SJCRH30 (cell line): ENCODE measurements around the gene PDXDC1. TPM values are rescaled to one million over a fixed set of nuclear protein-coding genes. Genes with fewer than 3 reads are reported as not detected.
A peak's percentile ranks its signal among the peaks of the same experiment; 100 is the strongest.
"Not testable (repeated sequence)": the region's sequence is repeated elsewhere in the genome, so short reads cannot be mapped to it uniquely, and the experiment has no call there.

Source experiments
- DNase-seq, 2 experiments: peaks; one replicate each; pipeline ENCODE4 v3.0.0-alpha.2; 2015 to 2020
- H3K27ac ChIP-seq: fragments of 250-450 bp; sonication (Bioruptor Pico); 2 replicates; pipeline ENCODE4 v1.5.1; 2020; ENCODE audit warnings: mild to moderate bottlenecking, moderate library complexity
- H3K27me3 ChIP-seq: fragments of 250-450 bp; sonication (Bioruptor Pico); 2 replicates; pipeline ENCODE4 v1.5.1; 2020; ENCODE audit warnings: mild to moderate bottlenecking, moderate library complexity
- H3K36me3 ChIP-seq: fragments of 250-450 bp; sonication (Bioruptor Pico); 2 replicates; pipeline ENCODE4 v1.5.1; 2020; ENCODE audit warnings: mild to moderate bottlenecking, moderate library complexity
- H3K4me1 ChIP-seq: fragments of 250-450 bp; sonication (Bioruptor Pico); 2 replicates; pipeline ENCODE4 v1.5.1; 2020; ENCODE audit warnings: mild to moderate bottlenecking, moderate library complexity
- H3K4me3 ChIP-seq: fragments of 250-450 bp; sonication (Bioruptor Pico); 2 replicates; pipeline ENCODE4 v1.5.1; 2020; ENCODE audit warnings: mild to moderate bottlenecking, moderate library complexity
- H3K9me3 ChIP-seq: fragments of 250-450 bp; sonication (Bioruptor Pico); replicated peaks from 2 replicates; pipeline ENCODE4 v1.5.1; 2020; ENCODE audit warnings: mild to moderate bottlenecking, moderate library complexity
- total RNA-seq: library from RNA; depleted of rRNA; stranded (reverse); fragments of >200 nt; shearing (Covaris generic); gene quantifications from 2 replicates; pipeline ENCODE4 v1.2.3, GENCODE V29; 2014

PDXDC1 gene
- total RNA-seq, 1 experiment from 2014 or later = 48.7 TPM

- H3K9me3 ChIP-seq, H3K27me3 ChIP-seq, DNase-seq, H3K27ac ChIP-seq, H3K4me3 ChIP-seq, H3K4me1 ChIP-seq, H3K36me3 ChIP-seq: not testable (repeated sequence)
Observed at GRCh38 chr16:14988661-14989191, 13.9 kb downstream of the PDXDC1 start.

DNA sequence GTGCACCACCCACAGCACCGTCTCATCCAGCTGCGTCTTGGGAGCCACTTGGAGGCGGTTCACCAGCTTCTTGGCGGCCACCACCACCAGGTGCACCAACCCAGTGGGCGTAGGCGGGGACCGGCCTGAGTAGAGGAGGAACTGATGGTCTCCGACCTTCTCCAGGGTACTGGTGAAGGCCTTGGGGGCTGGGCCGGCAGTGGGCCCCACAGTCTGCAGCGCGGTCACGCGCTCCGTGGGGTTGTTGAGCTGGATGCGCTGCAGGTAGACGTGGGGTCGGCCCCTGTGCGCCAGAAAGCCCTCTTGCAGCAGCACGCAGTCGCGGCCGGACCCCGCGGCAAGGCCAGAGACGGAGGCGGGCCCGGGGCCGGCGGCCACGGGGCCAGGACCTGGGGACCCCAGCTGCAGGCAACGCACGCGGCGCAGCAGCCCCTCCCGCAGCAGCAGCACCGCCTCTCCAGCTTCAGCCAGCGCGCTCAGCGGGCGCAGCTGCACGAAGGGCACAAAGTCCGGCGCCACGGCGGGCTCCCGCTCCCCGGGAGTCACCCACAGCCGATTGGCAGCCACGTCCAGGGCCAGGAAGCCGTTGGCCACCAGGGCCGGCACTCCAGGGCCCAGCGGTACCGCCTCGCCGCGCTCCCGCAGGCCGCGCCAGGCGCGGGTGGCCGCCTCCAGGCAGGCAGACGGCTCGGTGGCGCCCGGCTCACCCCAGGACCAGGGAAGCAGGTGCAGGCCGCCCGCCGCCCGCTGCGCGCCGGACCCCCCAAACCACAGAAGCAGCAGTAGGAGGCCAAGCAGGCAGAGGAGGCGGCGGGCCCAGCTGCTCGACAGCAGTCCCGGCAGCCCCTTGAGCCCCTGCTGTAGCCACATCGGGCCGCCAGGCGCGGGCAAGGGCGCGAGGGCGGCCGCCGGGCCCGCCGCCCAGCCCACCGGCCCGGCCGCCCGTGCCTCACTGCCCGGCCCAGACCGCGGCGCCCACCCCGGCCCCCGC lies 14.8 kb downstream of the PDXDC1 start:
- not testable (repeated sequence) for H3K4me3 ChIP-seq, DNase-seq, H3K4me1 ChIP-seq, H3K27ac ChIP-seq, H3K27me3 ChIP-seq, H3K36me3 ChIP-seq
- H3K9me3 ChIP-seq = peaks cover 14% of the 10 kb centered on the region

DNA sequence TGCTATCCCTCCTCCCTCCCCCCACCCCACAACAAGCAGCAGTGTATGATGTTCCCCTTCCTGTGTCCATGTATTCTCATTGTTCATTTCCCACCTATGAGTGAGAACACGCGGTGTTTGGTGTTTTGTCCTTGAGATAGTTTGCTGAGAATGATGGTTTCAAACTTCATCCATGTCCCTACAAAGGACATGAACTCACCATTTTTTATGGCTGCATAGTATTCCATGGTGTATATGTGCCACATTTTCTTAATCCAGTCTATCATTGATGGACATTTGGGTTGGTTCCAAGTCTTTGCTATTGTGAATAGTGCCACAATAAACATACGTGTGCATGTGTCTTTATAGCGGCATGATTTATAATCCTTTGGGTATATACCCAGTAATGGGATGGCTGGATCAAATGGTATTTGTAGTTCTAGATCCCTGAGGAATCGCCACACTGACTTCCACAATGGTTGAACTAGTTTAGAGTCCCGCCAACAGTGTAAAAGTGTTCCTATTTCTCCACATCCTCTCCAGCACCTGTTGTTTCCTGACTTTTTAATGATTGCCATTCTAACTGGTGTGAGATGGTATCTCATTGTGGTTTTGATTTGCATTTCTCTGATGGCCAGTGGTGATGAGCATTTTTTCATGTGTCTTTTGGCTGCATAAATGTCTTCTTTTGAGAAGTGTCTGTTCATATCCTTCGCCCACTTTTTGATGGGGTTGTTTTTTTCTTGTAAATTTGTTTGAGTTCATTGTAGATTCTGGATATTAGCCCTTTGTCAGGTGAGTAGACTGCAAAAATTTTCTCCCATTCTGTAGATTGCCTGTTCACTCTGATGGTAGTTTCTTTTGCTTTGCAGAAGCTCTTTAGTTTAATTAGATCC lies 18.7 kb downstream of the PDXDC1 start:
- not testable (repeated sequence) for DNase-seq, H3K4me3 ChIP-seq, H3K27me3 ChIP-seq, H3K4me1 ChIP-seq, H3K36me3 ChIP-seq, H3K27ac ChIP-seq
- peaks cover 18% of the 10 kb centered on the region for H3K9me3 ChIP-seq

DNA sequence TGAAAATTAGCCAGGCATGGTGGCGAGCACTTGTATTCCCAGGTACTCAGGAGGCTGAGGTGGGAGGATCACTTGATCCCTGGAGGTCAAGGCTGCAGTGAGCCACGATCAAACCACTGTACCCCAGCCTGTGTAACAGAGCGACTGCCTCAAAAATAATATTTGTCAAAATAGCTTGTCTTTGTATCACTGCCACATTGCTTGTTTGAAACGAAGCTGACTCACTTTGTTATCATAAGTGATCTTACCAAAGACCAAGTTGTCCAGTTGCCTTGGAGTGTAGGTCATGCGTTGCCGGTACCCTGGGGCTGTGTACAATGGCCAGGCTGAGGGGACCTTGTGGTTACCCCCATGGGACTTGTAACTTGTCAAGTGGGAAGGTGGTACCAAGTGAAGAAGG lies 21.9 kb downstream of the PDXDC1 start:
- not testable (repeated sequence) for DNase-seq, H3K27me3 ChIP-seq, H3K27ac ChIP-seq, H3K4me3 ChIP-seq, H3K36me3 ChIP-seq, H3K4me1 ChIP-seq
- H3K9me3 ChIP-seq = peaks cover 18% of the 10 kb centered on the region

DNA sequence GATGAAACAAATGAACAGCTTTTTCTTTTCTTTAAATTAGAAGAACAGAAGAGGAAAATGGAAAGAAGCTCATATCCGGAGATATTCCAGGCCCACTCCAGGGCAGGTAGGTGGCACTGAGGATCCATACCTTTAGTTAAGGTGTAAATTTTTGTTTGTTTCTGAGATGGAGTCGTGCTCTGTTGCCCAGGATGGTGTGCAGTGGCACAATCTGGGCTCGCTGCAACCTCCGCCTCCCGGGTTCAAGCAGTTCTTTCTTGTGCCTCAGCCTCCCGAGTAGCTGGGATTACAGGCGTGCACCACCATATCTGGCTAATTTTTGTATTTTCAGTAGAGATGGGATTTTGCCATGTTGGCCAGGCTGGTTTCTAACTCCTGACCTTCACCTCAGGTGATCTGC lies 23.5 kb downstream of the PDXDC1 start:
- not testable (repeated sequence) for DNase-seq, H3K27me3 ChIP-seq, H3K4me1 ChIP-seq, H3K27ac ChIP-seq, H3K4me3 ChIP-seq, H3K36me3 ChIP-seq
- peaks cover 10% of the 10 kb centered on the region for H3K9me3 ChIP-seq

DNA sequence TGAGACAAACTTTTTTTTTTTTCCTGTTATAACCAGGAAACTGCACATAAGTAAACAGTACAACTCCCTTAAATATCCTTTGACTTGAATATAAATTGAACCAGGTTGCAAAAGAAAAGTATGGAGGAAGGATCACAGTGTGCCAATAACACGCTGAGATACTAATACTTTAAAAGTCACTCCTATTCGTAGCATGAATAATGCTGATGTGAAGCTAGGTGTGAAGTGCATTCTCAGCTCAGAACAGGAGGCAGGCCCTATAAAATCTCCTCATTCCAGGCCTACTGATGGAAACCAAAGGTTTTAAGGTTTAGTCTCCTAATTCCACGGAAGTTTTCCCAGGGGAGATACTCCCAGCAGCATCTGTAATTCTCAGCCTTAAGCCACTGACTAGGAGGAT lies 25.0 kb downstream of the PDXDC1 start:
- not testable (repeated sequence) for H3K4me1 ChIP-seq, H3K4me3 ChIP-seq, H3K36me3 ChIP-seq, H3K27ac ChIP-seq, DNase-seq, H3K27me3 ChIP-seq, H3K9me3 ChIP-seq

- not testable (repeated sequence) for H3K9me3 ChIP-seq, H3K4me1 ChIP-seq, H3K4me3 ChIP-seq, H3K27me3 ChIP-seq, H3K27ac ChIP-seq, DNase-seq, H3K36me3 ChIP-seq
Observed at GRCh38 chr16:15002448-15002847, 27.6 kb downstream of the PDXDC1 start.

DNA sequence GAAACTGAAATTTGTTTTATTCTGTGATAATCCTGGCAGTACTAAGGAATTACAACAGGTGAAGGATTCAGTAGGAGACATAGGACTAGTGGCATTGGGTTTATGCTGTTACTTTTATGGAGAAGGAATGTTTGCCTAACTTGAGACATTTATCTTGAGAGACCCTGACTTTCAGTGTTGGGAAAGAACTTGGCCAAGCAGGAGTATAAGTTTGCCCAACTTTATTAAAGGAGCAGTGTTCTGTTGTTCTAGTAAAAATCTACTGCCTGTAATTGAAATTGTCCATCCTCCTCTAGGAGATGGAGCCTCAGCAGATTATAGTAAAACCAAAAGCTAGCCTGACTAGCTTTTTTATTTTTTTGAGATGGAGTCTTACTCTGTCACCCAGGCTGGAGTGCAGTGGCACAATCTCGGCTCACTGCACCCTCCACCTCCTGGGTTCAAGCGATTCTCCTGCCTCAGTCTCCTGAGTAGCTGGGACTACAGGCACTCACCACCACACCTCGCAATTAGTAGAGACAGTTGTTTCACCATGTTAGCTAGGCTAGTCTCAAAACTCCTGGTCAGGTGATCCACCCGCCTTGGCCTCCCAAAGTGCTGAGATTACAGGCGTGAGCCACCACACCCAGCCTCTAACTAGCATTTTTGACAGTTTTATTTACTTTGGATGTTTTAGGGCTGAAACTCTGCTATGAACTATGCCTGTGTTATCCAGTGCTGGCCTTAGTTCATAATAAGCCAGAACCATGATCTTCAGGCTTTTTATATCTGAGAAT lies 30.7 kb downstream of the PDXDC1 start:
- not testable (repeated sequence) for DNase-seq, H3K4me1 ChIP-seq, H3K27me3 ChIP-seq

GRCh38 chr16:15008647-15009046 lies 33.8 kb downstream of the PDXDC1 start:
- DNase-seq, H3K27me3 ChIP-seq, H3K4me1 ChIP-seq, H3K9me3 ChIP-seq, H3K4me3 ChIP-seq, H3K27ac ChIP-seq: not testable (repeated sequence)
- H3K36me3 ChIP-seq = peaks cover 26% of the 10 kb centered on the region

More for the DNA sequence above, 30.7 kb downstream of the PDXDC1 start:
- peaks cover 21% of the 10 kb centered on the region for H3K36me3 ChIP-seq
- H3K27ac ChIP-seq, H3K9me3 ChIP-seq, H3K4me3 ChIP-seq: not testable (repeated sequence)

- H3K4me1 ChIP-seq = peaks cover 15% of the 10 kb centered on the region
- not testable (repeated sequence) for H3K9me3 ChIP-seq, H3K27ac ChIP-seq, H3K4me3 ChIP-seq, DNase-seq, H3K27me3 ChIP-seq
- peaks cover 16% of the 10 kb centered on the region for H3K36me3 ChIP-seq
Observed at GRCh38 chr16:15012941-15013340, 38.1 kb downstream of the PDXDC1 start.

DNA sequence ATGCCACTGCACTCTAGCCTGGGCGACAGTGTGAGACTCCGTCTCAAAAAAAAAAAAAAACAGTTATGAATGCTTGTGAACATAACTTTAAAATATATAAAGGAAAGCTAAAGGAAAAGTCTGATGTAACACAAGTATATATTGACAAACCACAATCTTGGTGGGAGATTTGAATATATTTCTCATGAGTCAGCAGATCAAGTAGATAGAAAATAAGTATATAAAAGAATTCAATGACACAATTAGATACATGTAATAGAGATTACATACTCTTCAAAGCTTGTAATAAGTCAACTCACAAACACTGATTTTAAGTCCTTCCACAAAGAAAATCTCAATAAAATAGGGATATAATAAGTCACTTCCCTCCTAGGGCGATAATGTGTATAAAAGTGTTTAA lies 40.8 kb downstream of the PDXDC1 start:
- H3K27me3 ChIP-seq, H3K9me3 ChIP-seq, H3K4me3 ChIP-seq, DNase-seq, H3K27ac ChIP-seq: not testable (repeated sequence)
- Histone ChIP-seq H3K36me3 (peaks cover 19% of the 10 kb centered on the region), H3K4me1 (peaks cover 18% of the 10 kb centered on the region)

- H3K4me3 ChIP-seq, H3K27me3 ChIP-seq, H3K9me3 ChIP-seq: not testable (repeated sequence)
- Histone ChIP-seq H3K27ac (peak overlapping the region; percentile 96), H3K4me1 (peaks cover 21% of the 10 kb centered on the region), H3K36me3 (peaks cover 21% of the 10 kb centered on the region)
- DNase-seq = peak; percentile 69 to 83
Observed at GRCh38 chr16:15016354-15016753, 41.5 kb downstream of the PDXDC1 start.

- not testable (repeated sequence) for H3K9me3 ChIP-seq, H3K27me3 ChIP-seq, H3K4me3 ChIP-seq
- Histone ChIP-seq H3K36me3 (peaks cover 21% of the 10 kb centered on the region), H3K4me1 (peaks cover 27% of the 10 kb centered on the region), H3K27ac (peak overlapping the region; percentile 96)
- DNase-seq = peak; percentile 92 to 95
Observed at GRCh38 chr16:15016951-15017580, 42.2 kb downstream of the PDXDC1 start.

- not testable (repeated sequence) for H3K9me3 ChIP-seq, H3K27ac ChIP-seq, H3K27me3 ChIP-seq, H3K4me3 ChIP-seq
- Histone ChIP-seq H3K4me1 (peaks cover 31% of the 10 kb centered on the region), H3K36me3 (peaks cover 33% of the 10 kb centered on the region)
- peak in 1 of 2 experiments; percentile 24 for DNase-seq
Observed at GRCh38 chr16:15021429-15021828, 46.6 kb downstream of the PDXDC1 start.
